Natural killer cell (primary cell): ENCODE results near the gene POC1B. TPM values are rescaled to one million over a fixed set of nuclear protein-coding genes. Genes with fewer than 3 reads are reported as not detected.
A peak's percentile ranks its signal among the peaks of the same experiment; 100 is the strongest.

Experiments used
- ATAC-seq, 3 donors: fragments of 150-1000 bp in 2 of 3; fragments of 200-7000 bp in 1 of 3; cut with Tn5 transposase; 1 replicate in 1 of 3; 2 replicates in 2 of 3; pipeline ENCODE4 v1.10.0; 2021; ENCODE audit warnings: mild to moderate bottlenecking in 2 of 3, moderate library complexity in 2 of 3
- DNase-seq, 2 donors: peaks; one replicate each; pipeline versions ENCODE4 v3.0.0 to v3.0.0-alpha.2; 2013 to 2021; ENCODE audit warnings: mixed read lengths in 1 of 2
- H3K27ac ChIP-seq: one replicate; pipeline ENCODE4 v1.5.1; 2013; ENCODE audit warnings: mild to moderate bottlenecking, low read length
- H3K27me3 ChIP-seq: one replicate; pipeline ENCODE4 v1.6.1; 2013; ENCODE audit warnings: low read length; ENCODE audit not compliant: control insufficient read depth, insufficient read depth
- H3K36me3 ChIP-seq: one replicate; pipeline ENCODE4 v1.6.1; 2013; ENCODE audit warnings: low read length; ENCODE audit not compliant: control insufficient read depth, insufficient read depth
- H3K4me1 ChIP-seq: one replicate; pipeline ENCODE4 v1.6.1; 2013; ENCODE audit warnings: low read length; ENCODE audit not compliant: control insufficient read depth, insufficient read depth
- H3K4me3 ChIP-seq: one replicate; pipeline ENCODE4 v1.5.1; 2013; ENCODE audit warnings: low read length
- H3K9me3 ChIP-seq: one replicate; pipeline ENCODE4 v1.6.1; 2013; ENCODE audit warnings: low read length; ENCODE audit not compliant: control insufficient read depth, insufficient read depth
- H3K27ac Mint-ChIP-seq, 2 donors: one replicate each; pipeline ENCODE4 v1.8.0; 2022; ENCODE audit warnings: mild to moderate bottlenecking in 2 of 2, mixed read lengths in 2 of 2, moderate library complexity in 1 of 2
- H3K27me3 Mint-ChIP-seq, 2 donors: one replicate each; pipeline ENCODE4 v1.8.0; 2022; ENCODE audit warnings: low read depth in 2 of 2, mixed read lengths in 2 of 2
- H3K36me3 Mint-ChIP-seq: one replicate; pipeline ENCODE4 v1.8.0; 2022; ENCODE audit warnings: mixed read lengths
- H3K4me1 Mint-ChIP-seq, 2 donors: one replicate each; pipeline ENCODE4 v1.8.0; 2022; ENCODE audit warnings: mixed read lengths in 2 of 2
- H3K4me3 Mint-ChIP-seq: one replicate; pipeline ENCODE4 v1.8.0; 2022; ENCODE audit warnings: mild to moderate bottlenecking, moderate library complexity, mixed read lengths
- H3K9me3 Mint-ChIP-seq, 2 donors: one replicate each; pipeline ENCODE4 v1.8.0; 2022; ENCODE audit warnings: mixed read lengths in 2 of 2
- CTCF ChIP-seq: fragments of 200-600 bp; IDR thresholded peaks from one replicate; pipeline ENCODE4 v1.8.0; 2022; ENCODE audit warnings: antibody characterized with exemption
- WGBS: methylation state at CpG from one replicate; pipeline ENCODE4 v1.1.7; 2013; ENCODE audit warnings: missing lambda C conversion rate; ENCODE audit not compliant: insufficient coverage; 5-methylcytosine and 5-hydroxymethylcytosine counted together
- intact Hi-C: fragments of 100-400 bp; cut with micrococcal nuclease; formaldehyde crosslinking; loops from one replicate; pipeline ENCODE4 v1.14.2; 2022
- total RNA-seq, 4 donors: library from RNA; stranded (reverse); fragments of 120-200 nt in 1 of 4; gene quantifications; one replicate each; pipeline versions ENCODE4 v1.2.3 to v1.2.4, GENCODE V29; 2013 to 2022

POC1B gene
- total RNA-seq, 3 donors from 2014 or later (not counting 1 experiment from before 2014, with no cell fraction given) = 29.8 to 40.9 (median 38.0) TPM

- Mint-ChIP-seq H3K36me3 (no peaks in the 10 kb centered on the region), H3K4me1 (peaks cover 34 to 42% of the 10 kb centered on the region in 2 donors), H3K9me3 (no peaks in the 10 kb centered on the region), H3K27ac (no peak overlapping the region), H3K4me3 (no peak overlapping the region), H3K27me3 (no peaks in the 10 kb centered on the region)
- ATAC-seq = no peak
- no peak overlapping the region for H3K4me3 ChIP-seq
- WGBS = 96% methylated on average over 4 of the region's 4 CpGs
- no peak for DNase-seq
- H3K4me1 ChIP-seq = peaks cover 5% of the 10 kb centered on the region
- no peak overlapping the region for H3K27ac ChIP-seq
- no peaks in the 10 kb centered on the region for H3K9me3 ChIP-seq
- TF ChIP-seq CTCF = no peak
- peaks cover 10% of the 10 kb centered on the region for H3K36me3 ChIP-seq
- intact Hi-C loops = no loop called here
- no peaks in the 10 kb centered on the region for H3K27me3 ChIP-seq
Observed at GRCh38 chr12:89497467-89497866, 28.4 kb downstream of the POC1B start.

- H3K27me3 Mint-ChIP-seq = no peaks in the 10 kb centered on the region
- Histone ChIP-seq H3K4me1 (peaks cover 5% of the 10 kb centered on the region), H3K27me3 (no peaks in the 10 kb centered on the region), H3K27ac (no peak overlapping the region), H3K4me3 (no peak overlapping the region), H3K36me3 (peaks cover 10% of the 10 kb centered on the region), H3K9me3 (no peaks in the 10 kb centered on the region)
- no peaks in the 10 kb centered on the region for H3K9me3 Mint-ChIP-seq
- TF ChIP-seq CTCF = no peak
- DNase-seq = no peak
- H3K27ac Mint-ChIP-seq = no peak overlapping the region
- intact Hi-C loops = no loop called here
- peaks cover 34 to 39% of the 10 kb centered on the region in 2 donors for H3K4me1 Mint-ChIP-seq
- no peak for ATAC-seq
- no peak overlapping the region for H3K4me3 Mint-ChIP-seq
- 97% methylated on average over 4 of the region's 4 CpGs for WGBS
- no peaks in the 10 kb centered on the region for H3K36me3 Mint-ChIP-seq
Observed at GRCh38 chr12:89497005-89497404, 28.8 kb downstream of the POC1B start.

GRCh38 chr12:89494411-89495231 lies 31.2 kb downstream of the POC1B start:
- no peaks in the 10 kb centered on the region for H3K9me3 ChIP-seq
- H3K27ac Mint-ChIP-seq = peak overlapping the region; percentile 36 to 50
- no peak overlapping the region for H3K4me3 ChIP-seq
- peaks cover 5% of the 10 kb centered on the region for H3K4me1 ChIP-seq
- H3K36me3 Mint-ChIP-seq = no peaks in the 10 kb centered on the region
- H3K36me3 ChIP-seq = peaks cover 18% of the 10 kb centered on the region
- H3K27ac ChIP-seq = no peak overlapping the region
- no peaks in the 10 kb centered on the region for H3K27me3 ChIP-seq
- 63% methylated on average over 6 of the region's 9 CpGs for WGBS
- DNase-seq (peak in 1 of 2 donors; percentile 14), ATAC-seq (peak; percentile 58 to 90 (median 67))
- peaks cover 31 to 34% of the 10 kb centered on the region in 2 donors for H3K4me1 Mint-ChIP-seq
- TF ChIP-seq CTCF = no peak
- H3K27me3 Mint-ChIP-seq = no peaks in the 10 kb centered on the region
- H3K9me3 Mint-ChIP-seq = no peaks in the 10 kb centered on the region
- H3K4me3 Mint-ChIP-seq = no peak overlapping the region
- intact Hi-C loops = no loop called here
